Measurements from ENCODE around the gene FAM107B.

GRCh38 chr10:14624600-14624999, 150.1 kb downstream of the FAM107B start:
- no peak for TF ChIP-seq CTCF (IDR thresholded peaks at IDR 0.05)
- no peak for TF ChIP-seq POLR2A (IDR thresholded peaks at IDR 0.05)

Data from breast epithelium (tissue), 3 donors.